NAMALWA (cell line): ENCODE data around the gene PLCB4.

Experiments used
- DNase-seq: peaks from one replicate; pipeline ENCODE4 v3.0.0-alpha.2; 2015; ENCODE audit warnings: low spot score

PLCB4 gene

DNA sequence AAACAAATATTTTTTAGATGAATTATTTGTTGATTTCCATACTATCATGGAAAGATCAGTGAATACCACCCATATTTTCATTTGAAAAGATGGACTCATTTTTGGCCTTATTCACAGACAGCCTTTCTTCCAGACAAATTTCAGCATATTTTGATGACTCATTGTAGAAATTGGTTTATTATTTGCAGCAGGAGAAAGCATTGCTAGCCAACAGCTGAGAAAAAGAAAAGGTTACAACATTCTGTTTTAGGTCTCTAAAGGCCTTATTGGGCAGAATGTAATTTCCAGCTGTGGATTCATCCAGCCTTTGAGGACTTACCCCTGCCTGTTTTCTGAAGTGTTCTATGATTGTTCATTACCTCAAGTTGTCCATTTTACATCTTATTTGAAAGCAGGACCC, 201.9 kb downstream of the PLCB4 start:
- DNase-seq: no peak

DNA sequence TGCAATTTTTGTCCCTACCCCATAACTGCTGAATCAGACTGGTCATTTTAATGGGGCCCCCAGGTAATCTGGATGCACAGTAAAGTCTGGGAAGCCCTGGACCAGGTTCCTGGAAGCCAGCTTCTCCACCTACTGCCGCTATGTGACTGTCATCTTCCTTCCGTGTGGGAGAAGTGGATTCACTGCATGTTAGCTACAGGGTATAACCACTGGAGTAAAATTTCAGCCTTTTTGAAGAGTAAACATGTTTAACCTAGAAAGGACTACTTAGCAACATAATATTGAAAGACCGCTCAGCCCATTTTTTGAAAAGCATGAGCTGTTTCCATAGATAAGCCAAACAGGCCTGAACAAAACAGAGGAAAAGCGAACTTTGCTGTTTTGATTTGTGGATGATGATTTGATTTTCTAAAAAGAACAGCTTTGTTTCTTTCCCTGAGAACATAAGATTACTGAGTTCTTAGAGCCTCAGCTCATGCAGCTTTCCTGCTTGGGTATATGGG, 208.1 kb downstream of the PLCB4 start:
- DNase-seq: no peak

DNA sequence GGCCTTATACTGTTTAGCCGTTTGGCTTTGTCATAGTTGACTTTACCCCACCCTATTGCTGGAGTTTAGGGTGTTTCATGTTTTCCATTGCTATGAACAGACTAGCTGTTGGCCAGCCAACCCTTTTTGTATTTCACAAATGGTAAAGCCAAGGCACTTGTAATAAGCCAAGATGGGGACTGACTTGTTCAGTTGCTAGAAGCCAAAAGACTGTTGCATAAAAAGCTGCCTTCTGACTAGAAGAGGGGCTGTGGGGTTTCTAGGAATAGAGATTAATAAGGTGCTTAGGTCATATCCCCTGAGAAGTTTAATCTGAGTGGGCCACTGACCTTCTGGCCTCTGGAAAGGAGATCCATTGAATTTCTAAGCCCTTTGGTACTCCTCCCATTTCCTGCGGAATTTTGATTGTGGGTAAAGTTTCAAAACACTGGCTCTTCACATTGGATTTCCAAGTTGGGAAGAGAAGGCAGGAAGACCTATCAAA, 211.1 kb downstream of the PLCB4 start:
- no peak for DNase-seq

DNA sequence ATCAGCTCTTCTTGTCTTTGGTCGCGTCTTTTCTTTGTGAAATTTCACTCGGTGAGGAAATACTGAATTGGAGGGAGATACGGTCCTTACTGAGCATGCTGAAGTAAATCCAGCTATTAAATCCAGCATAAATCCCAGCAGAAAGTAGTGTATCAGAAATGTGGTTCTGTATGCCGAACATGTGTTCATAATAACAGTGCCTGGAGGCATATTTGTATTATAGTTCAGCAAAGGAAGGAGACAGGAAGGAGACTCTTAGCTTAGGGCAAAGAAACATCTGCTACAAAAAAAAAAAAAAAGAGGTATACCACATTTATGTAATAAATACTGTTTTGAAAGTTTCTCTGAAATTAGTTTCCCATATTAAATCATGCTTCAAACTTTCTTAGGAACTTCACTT, 211.8 kb downstream of the PLCB4 start:
- DNase-seq: no peak

DNA sequence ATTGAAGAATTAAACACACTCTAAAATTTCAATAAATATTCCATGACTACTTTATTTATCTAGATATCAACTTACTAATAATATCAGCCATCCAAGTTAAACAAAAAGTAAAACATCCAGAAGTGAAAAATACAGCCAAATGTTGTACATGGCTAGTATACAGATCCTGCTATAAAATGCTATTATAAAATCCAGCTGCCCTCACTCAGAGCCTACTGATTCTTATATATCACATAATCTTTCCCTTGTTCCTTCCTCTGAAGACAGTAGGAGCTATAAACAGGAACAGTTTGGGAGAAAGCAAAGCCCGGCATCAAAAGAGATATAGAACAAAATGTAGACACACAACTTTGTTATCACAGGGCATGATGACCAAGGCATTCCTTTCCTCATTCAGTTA, 212.9 kb downstream of the PLCB4 start:
- DNase-seq: no peak

DNA sequence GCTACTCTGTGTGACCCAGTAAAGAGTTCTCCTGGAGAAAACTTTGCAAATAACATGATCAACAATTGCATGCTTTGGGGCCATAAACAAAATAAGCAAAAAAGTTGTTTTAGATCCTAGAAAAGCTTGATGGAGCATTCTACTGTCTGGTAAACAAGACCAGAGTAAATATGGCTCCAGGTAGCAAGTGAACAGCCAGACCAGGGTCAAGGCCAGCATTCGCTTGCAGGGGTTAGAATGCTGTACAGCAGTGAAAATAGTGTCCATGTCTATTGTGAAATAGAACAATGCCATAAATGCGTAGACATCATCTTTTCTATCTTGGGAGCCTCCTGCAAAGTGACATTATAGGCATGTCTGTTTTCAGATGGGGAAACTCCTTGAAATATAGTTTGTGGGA, 216.7 kb downstream of the PLCB4 start:
- no peak for DNase-seq

DNA sequence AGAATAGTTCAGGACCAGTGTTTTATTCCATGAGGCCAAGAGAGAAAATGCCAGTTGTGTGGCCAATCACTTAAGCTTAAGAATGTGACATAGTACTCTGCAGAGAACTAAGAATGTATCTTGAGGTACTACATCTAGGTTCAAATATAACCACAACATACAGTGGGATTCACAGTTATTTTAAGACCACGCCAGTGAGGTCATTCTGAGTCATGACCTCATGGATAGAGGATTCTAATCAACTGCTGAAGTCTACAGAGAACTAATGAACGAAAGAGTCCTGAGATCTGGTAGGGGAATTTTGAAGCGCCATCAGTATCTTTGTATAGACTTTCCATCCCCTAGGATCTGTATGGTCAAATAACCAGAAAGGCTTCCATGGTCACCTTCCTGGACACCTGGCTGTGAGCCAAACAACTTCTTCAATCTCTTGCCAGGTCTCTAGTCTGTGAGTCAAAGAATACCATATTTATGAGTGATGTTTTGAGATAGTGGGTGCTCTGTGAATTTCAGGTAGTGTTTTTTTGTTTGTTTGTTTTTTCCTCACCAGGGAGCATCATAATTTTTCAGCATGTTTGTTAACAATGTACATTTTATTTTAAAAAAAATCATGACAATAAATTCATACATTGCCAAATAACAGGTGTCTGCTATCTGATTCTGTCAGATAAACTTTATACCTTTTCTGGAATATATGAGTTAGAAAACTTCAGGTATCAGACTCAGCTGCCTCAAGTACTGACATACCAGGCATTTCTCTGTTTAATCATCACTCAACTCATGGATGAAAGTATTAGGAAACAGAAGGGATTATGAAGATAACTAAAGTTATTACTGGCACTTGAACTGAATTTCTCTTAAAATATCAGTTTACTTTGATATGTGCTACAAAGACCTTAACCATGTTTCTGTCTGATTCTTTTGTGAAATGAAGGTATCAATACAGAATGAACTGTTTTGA, 217.9 kb downstream of the PLCB4 start:
- DNase-seq: no peak

DNA sequence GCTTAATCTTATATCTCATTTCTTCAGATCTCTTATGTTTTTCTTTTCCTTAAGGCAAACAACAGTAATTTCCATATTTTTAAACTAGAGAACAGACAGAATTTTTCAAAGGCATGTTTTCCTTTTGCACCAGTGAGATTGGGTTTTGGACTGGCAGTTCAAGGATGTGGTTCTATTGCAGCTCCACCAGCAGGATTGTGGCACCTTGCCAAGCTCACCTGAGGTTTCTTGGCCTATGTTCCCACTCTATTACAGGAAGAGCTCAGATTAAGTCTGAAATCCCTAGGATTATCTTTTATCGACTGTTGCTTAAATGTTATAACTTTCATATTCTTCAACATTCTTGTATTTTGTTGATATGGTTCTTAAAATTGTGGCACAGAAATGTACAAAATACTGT, 218.9 kb downstream of the PLCB4 start:
- no peak for DNase-seq

DNA sequence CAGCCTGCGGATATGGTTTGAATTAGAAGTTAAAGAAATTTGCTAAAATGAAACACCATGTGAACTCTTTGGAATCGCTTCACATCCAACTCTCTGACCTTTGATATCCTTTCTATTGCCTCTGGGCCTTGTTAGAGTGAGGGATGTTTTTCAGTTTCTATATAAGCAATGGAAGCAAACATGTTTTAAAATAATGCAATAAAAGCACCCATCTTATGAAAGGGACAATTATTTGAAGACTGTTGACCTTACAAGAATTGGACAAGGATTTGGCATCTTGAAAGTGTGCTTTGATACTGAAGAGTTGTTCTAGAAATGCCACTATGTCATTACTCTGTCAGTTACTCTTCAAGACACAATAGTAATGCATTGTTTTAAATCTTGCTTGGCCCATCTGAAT, 221.4 kb downstream of the PLCB4 start:
- no peak for DNase-seq

DNA sequence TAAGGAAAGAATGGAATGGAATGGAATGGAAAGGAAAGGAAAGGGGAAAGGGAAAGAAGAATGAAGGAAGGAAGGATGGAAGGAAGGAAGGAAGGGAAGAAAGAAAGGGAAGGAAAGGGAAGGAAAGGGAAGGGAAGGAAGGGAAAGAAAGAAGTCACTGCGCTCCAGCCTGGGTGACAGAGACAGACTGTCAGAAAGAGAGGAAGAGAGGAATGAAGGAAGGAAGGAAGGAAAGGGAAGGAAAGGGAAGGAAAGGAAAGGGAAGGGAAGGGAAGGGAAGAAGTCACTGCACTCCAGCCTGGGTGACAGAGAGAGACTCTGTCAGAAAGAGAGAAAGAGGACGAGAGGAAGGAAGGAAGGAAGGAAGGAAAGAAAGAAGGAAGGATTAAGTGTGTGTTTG, 224.3 kb downstream of the PLCB4 start:
- DNase-seq: no peak

DNA sequence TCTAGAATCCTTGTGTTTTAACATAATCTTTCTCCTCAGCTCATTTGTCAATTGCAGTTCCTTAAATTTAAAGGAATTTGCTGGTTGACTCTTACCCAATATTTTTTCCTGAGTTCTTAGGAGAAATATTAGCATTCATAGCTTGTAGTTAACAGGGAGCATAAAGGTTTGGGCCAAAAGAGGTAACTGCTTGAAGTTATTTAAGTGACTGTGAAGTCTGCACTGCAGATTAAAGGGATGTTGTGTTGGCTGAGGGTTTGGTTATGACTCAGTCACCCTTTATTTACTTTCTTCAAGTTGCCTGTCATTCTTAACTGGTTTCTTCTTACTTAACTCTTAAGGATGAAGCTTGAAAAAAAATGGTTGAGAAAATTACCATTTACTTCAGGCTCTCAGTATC, 225.2 kb downstream of the PLCB4 start:
- no peak for DNase-seq

DNA sequence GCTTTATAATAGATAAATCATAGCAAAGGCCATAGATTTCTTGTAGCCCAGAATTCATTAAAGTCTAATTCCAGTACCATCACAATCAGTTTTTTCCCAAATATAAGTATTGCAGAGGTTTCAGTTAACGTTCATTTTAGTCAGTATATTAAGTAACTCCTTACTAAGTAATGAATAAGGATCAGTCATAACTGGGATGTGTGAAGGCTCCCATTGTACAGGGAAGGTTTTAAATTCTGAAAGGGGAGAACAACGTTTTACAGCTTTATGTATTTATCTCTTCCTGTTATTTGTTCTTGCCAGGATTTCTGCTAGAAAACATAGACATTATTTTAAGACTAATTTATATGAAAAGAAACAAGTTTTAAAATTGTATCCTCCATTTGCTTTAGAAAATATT, 230.0 kb downstream of the PLCB4 start:
- no peak for DNase-seq

DNA sequence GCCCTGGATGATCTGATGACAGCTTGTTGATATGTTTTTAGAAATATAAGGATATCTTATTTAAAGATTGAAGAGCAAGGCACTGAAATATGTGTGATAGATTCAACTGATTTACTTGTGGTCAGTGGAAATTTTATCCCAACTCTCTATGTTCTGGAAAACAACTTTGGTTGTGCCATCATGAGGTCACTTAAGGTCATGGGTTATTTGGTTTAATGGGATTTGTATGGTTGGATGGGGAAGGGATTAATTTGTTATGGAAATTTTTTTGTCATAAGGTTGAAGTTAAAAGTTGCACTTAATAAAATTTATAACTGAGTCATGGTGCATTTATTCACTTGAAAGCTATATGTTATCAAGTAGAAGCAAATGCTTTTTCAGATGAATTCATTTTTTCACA, 231.2 kb downstream of the PLCB4 start:
- no peak for DNase-seq

DNA sequence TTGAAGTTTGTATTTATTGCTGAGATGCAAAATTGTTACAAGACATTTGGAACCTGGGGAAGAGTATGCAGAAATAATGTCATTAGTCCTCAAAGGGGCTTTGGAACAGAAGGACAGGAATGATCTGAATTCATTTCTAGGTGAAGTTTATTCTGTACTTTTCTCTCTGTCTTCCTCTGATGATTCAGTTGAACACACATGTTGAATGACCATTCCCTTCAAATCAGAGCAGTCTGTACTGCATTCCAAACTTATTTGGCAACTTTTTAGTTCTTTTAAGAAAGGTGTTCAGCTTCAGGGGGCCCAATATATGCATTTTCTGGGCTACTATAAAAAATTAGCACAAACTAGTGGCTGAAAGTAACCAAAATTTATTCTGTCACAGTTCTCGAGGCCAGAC, 231.6 kb downstream of the PLCB4 start:
- no peak for DNase-seq

DNA sequence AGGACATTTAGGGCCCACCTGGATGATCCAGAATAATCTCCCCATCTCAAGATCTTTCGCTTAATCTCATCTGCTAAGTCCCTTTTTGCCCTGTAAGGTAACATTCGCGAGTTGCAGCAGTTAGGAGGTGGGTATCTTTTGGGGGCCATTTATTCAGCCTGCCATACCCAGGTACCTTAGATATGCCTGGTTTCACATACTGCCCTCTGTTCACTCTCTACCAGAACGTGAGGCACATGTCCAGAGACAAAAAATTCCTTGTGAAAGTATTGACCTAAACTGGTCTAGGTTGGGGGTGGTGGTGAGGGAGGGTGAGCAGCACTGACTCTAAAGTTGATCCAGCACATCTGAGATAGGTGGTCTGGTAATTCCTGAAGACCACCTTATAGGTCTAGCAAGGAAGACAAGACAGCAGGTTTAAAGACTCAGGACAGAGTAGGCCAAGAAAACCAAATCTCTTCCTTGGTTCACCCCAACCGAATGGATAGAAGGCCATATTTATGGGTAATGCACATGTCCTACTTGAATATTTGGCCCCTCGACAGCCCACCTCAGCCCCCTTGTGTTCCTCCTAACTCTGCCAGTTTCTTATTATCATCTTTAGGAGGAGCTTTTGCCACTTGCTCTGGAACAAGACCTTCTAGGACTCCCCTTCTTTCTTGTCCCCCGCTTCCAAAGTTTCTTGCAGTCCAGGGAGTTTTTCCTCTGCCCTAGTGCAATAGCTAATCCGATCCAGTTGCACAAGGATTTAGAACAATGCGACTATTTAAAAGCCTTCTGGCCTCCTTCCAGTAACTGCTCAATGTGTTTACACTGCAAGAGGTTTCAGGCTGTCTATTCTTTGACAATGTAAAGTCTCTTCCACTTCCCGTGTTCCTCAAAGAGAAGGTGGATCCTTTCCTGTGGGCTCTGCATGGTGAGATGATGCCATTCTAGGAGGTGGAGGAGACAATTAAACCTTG, 232.5 kb downstream of the PLCB4 start:
- no peak for DNase-seq

DNA sequence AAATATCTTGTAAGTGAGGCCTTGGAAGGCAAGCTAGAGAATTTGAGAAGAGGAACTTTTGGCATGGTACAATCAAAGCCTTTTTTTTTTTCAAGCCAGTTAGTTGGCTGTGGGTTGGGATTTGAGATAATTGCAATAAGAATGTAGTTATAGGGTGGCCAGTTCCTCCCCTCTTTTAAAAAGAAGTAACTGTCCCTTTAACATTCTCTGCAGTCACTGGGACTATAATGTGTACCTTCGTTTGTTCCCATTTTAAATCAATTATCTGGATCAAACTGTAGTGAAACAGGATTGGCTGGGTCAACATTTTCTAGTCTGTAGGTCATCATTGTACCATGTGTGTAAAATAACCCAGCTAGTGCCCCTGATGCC, 233.2 kb downstream of the PLCB4 start:
- DNase-seq: no peak

DNA sequence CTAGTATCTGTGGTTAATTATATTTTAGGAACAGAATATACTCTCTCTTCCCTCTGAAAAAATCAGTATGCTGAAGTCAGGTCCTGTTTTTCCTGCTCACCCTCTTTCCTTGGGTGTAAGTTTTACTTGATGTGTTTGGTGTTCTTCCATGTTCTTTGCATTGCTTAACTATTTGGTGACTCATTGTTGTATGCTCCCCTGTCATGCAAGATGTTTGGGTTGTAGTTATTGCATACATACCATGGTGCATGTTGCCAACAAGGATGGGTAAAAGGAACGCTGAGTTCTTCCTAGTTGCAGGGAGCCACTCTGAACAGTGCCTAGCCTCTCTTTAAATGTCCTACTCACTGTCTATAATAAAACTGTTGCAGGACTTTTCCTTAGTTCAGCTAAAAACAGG, 237.6 kb downstream of the PLCB4 start:
- DNase-seq: no peak

DNA sequence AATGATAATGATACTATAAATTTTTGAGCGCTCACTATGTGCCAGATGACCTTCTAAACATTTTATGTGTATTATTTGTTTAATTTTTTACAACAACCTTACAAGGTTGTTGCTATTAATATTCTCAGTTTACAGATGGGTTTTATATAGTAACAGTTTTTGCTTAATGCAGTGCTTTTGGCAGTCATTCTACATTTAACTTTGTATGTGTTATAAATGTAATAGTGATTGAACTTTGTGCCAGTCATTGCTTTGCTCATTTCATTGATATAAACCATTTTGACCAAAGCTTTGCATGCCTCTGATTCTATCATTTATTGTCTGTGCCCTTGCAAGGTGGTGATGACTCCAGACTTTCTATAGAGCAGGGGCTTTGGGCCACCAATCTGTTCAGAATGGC, 239.2 kb downstream of the PLCB4 start:
- no peak for DNase-seq

DNA sequence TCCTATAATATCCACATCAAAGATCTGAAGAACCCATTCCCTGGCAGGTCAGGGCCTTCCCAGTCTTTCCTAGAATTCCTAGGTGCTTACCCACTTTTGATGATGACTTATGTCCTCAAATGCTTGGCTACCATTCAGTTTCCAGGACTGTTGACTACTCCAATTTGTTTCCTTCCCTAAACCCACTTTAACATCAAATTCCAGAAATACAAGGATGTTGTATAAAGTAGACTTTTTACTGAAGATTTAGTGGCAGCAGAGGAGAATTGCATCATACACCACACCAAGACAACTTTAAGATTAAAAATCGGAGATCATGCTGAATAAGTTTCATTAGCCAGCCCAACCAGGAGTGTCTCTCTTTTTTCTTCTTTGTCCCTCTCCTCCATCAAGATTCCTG, 242.2 kb downstream of the PLCB4 start:
- DNase-seq: no peak

DNA sequence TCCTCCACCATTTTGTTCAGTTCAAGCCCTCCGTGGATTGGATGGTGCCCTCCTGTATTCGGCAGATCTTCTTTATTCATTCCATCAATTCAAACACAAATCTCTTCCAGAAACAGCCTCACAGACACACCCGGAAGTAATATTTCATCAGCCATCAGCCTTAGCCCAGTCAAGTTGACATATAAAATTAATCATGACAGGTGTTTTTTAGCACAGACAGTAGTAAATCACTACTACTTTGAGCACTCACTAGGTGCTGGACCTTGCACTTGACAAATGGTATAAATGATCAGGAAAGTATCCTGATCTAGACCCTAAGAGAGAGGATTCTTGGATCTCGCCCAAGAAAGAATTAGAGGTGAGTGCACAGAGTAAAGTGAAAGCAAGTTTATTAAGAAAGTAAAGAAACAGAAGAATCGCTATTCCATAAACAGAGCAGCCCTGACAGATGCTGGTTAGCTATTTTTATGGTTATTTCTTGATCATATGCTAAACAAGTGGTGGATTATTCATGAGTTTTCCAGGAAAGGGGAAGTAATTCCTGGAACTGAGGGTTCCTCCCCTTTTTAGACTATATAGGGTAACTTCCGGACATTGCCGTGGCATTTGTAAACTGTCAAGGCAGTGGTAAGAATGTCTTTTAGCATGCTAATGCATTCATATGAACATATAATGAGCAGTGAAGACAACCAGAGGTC, 250.9 kb downstream of the PLCB4 start:
- no peak for DNase-seq

DNA sequence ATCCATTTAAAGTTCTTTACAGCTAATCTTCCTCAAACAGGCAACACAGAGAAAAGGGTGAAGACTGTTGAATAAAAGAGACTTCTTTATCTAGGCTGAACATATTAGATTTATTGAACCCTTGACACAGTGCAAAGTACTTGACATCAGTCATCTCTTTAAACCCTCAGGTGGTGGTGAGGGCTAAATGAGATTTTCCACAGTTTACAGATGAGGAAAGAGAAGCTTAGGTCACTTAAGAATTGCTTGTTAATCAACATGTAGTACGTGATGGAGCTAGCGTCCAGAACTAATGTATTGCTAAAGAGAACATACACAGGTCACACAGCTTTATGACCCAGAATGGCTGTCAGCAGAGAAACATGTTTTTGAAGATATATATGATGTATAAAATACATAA, 252.1 kb downstream of the PLCB4 start:
- DNase-seq: no peak

DNA sequence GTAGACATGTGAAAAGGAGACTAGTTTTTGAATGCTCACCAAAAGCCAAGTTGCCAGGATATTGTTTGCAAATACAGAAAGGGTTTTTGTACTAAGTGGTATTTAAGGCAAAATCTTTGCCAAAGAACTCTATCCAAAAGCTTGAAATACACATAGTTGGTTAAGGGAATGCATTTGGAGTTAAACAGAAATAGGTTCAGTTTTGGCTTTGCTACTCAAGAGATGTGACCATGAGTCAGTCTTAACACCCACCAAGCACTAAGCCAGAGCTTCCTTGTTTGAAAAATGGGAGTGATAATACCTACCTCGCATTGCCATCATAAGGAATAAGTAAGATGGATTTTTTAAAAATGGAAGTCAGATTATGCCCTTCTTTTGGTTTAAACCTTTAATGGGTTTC, 253.8 kb downstream of the PLCB4 start:
- DNase-seq: no peak
